Measurements from ENCODE around the gene SYVN1.

Gene SYVN1

GRCh38 chr11:65084598-65085375 is 49.5 kb downstream of the SYVN1 start:
- DNase-seq, result no peak

GRCh38 chr11:65083834-65084597 is 50.3 kb downstream of the SYVN1 start, which contains the start of the genes CDCA5 and ZFPL1:
Gene CDCA5 (minus strand): TSS chr11:65084040. CDS start chr11:65083978, 62 bp downstream.
Gene ZFPL1 (plus strand): TSS chr11:65084222. CDS start chr11:65084699, 477 bp downstream.
- peak; percentile 97 for DNase-seq

GRCh38 chr11:65083134-65083833 is 51.0 kb downstream of the SYVN1 start:
- DNase-seq, result no peak

GRCh38 chr11:65078786-65079342 is 55.5 kb downstream of the SYVN1 start:
- DNase-seq, result no peak

GRCh38 chr11:65078151-65078550 is 56.2 kb downstream of the SYVN1 start:
- DNase-seq, result peak; percentile 65

GRCh38 chr11:65077451-65077850 is 56.9 kb downstream of the SYVN1 start:
- no peak for DNase-seq
